ENCODE data around the gene IGSF6. TPM values are rescaled to one million over a fixed set of nuclear protein-coding genes. Genes with fewer than 3 reads are reported as not detected.

IGSF6 gene
- total and polyA plus RNA-seq, 2 of the 4 experiments (the other 2 are of a cell fraction) = not detected

- Histone ChIP-seq H3K23ac (ENCODE audit: low read depth, low read length) (peak overlapping the region; percentile 96; the same call in 1 of the 2 replicates), H3K4me1 (ENCODE audit: control insufficient read depth, insufficient read depth, low read length) (no peaks in the 10 kb centered on the region), H4K20me1 (ENCODE audit: insufficient read depth, low read length) (peaks cover 11% of the 10 kb centered on the region; the same call in 1 of the 2 replicates), H3K4me2 (ENCODE audit: low read depth, low read length) (no peak overlapping the region; the same call in 1 of the 2 replicates), H3K9me3 (ENCODE audit: control insufficient read depth, insufficient read depth, low read length) (no peaks in the 10 kb centered on the region), H3K27me3 (ENCODE audit: control insufficient read depth, insufficient read depth, low read length) (no peaks in the 10 kb centered on the region), H3K4ac (ENCODE audit: low read depth, low read length) (no peak overlapping the region; the same call in 1 of the 2 replicates), H2BK120ac (ENCODE audit: low read depth, low read length) (no peak overlapping the region), H2BK20ac (ENCODE audit: low read depth, low read length) (no peak overlapping the region), H4K91ac (ENCODE audit: insufficient read depth, low read depth, low read length) (peak overlapping the region; percentile 96; the same call in 1 of the 2 replicates), H3K14ac (replicated peaks; ENCODE audit: low read depth, low read length) (peak overlapping the region; percentile 99; the same call in 1 of the 2 replicates), H3K36me3 (ENCODE audit: control insufficient read depth, insufficient read depth, low read length) (no peaks in the 10 kb centered on the region), H3K9me1 (ENCODE audit: insufficient read depth, low read length) (no peaks in the 10 kb centered on the region), H3K27ac (ENCODE audit: insufficient read depth, low read length) (no peak overlapping the region), H2BK15ac (ENCODE audit: low read depth, low read length) (no peak overlapping the region), H3K18ac (ENCODE audit: low read depth, low read length) (no peak overlapping the region), H3K56ac (ENCODE audit: extremely low read depth, insufficient read depth, low read length) (no peak overlapping the region), H4K5ac (ENCODE audit: low read depth, low read length) (peak overlapping the region; percentile 89; the same call in 1 of the 2 replicates), H3K9ac (ENCODE audit: low read depth, low read length) (no peak overlapping the region), H2AK5ac (ENCODE audit: low read depth, low read length) (no peak overlapping the region), H3K4me3 (ENCODE audit: insufficient read depth, low read depth, low read length) (no peak overlapping the region), H2AK9ac (replicated peaks; ENCODE audit: low read depth, low read length, poor library complexity) (no peak overlapping the region), H3K79me1 (ENCODE audit: low read depth in 1 of 2, low read length in 2 of 2) (peaks cover 5 to 20% of the 10 kb centered on the region in 2 experiments; a peak in 3 of 4 replicates), H4K8ac (ENCODE audit: low read depth in 2 of 2, low read length in 2 of 2) (peak overlapping the region; percentile 98 to 99), H2BK5ac (ENCODE audit: low read depth, low read length, poor library complexity, severe bottlenecking) (no peak overlapping the region), H2AFZ (replicated peaks; ENCODE audit: low read length, poor library complexity) (no peak overlapping the region)
- dilution Hi-C loops (cut with HindIII; ENCODE audit: low sequenced_read_pairs, unreplicated experiment) = no loop called here
- CTCF ChIA-PET = no interaction called here
- BruUV-seq (replicated peaks) = no TSS peak
- intact Hi-C loops (cut with micrococcal nuclease) = loop anchor here (5.0 kb wide), 1 partner anchor 66 kb away; no protein-coding TSS in a partner anchor
- POLR2A ChIA-PET (ENCODE audit: unreplicated experiment) = no interaction called here
- DNase-seq (no peak), ATAC-seq (ENCODE audit: low read depth) (no peak)
- in situ Hi-C loops (cut with MboI; ENCODE audit: low sequenced_read_pairs) = loop anchor here (10.0 kb wide), 1 partner anchor 57 kb away; the partner anchor contains the start of gene IGSF6
- WGBS, 2 experiments (ENCODE audit: extremely low coverage in 2 of 2, insufficient read length in 1 of 2) = no CpG with 5 or more reads among the region's 12 CpGs
- TF ChIP-seq RAD21 (IDR thresholded peaks at IDR 0.05; ENCODE audit: low read length) (no peak), USF2 (IDR thresholded peaks at IDR 0.05; ENCODE audit: low read depth, low read length) (no peak), MAFK (IDR thresholded peaks at IDR 0.05; ENCODE audit: low read depth, low read length) (no peak), RFX5 (IDR thresholded peaks at IDR 0.05; ENCODE audit: low read depth, low read length) (no peak), POLR2A (IDR thresholded peaks at IDR 0.05; ENCODE audit: low read depth, low read length) (no peak), CEBPB (IDR thresholded peaks at IDR 0.05; ENCODE audit: low read depth, low read length) (no peak), MXI1 (IDR thresholded peaks at IDR 0.05; ENCODE audit: borderline replicate concordance, low read depth, low read length) (no peak), FOS (IDR thresholded peaks at IDR 0.05; ENCODE audit: low read depth, low read length) (no peak), NFE2L2 (IDR thresholded peaks at IDR 0.05; ENCODE audit: low read depth, low read length) (no peak), RCOR1 (IDR thresholded peaks at IDR 0.05; ENCODE audit: insufficient replicate concordance, low read length) (no peak), BHLHE40 (IDR thresholded peaks at IDR 0.05; ENCODE audit: low read depth, low read length) (no peak), SMC3 (IDR thresholded peaks at IDR 0.05; ENCODE audit: low read depth, low read length) (no peak), MAZ (IDR thresholded peaks at IDR 0.05; ENCODE audit: borderline replicate concordance, low read depth, low read length) (no peak)
Measured at GRCh38 chr16:21598206-21598605, 54.2 kb downstream of the IGSF6 start.

All from IMR-90 (cell line).